Left ventricle myocardium inferior (tissue), 1 donor: ENCODE measurements around the gene SCART1. TPM values are rescaled to one million over a fixed set of nuclear protein-coding genes. Genes with fewer than 3 reads are reported as not detected.
"Not testable (repeated sequence)": the region's sequence is repeated elsewhere in the genome, so short reads cannot be mapped to it uniquely, and the experiment has no call there.

Experiments used
- DNase-seq: peaks from one replicate; pipeline ENCODE4 v3.0.0-alpha.2; 2020
- H3K27ac ChIP-seq: fragments of 200-600 bp; replicated peaks from 2 replicates; pipeline ENCODE4 v1.8.0; 2021
- H3K27me3 ChIP-seq: fragments of 200-600 bp; 2 replicates; pipeline ENCODE4 v1.8.0; 2021; ENCODE audit warnings: low read depth
- H3K36me3 ChIP-seq: fragments of 200-600 bp; 2 replicates; pipeline ENCODE4 v1.8.0; 2021
- H3K4me1 ChIP-seq: fragments of 200-600 bp; 2 replicates; pipeline ENCODE4 v1.8.0; 2021
- H3K4me3 ChIP-seq: fragments of 200-600 bp; 2 replicates; pipeline ENCODE4 v1.8.0; 2021; ENCODE audit warnings: mild to moderate bottlenecking, moderate library complexity
- H3K9me3 ChIP-seq: fragments of 200-600 bp; replicated peaks from 2 replicates; pipeline ENCODE4 v1.8.0; 2021
- intact Hi-C: fragments of 100-400 bp; cut with micrococcal nuclease; formaldehyde crosslinking; loops from one replicate; pipeline ENCODE4 v1.11.0; 2022
- total RNA-seq: library from RNA; stranded (reverse); fragmentation: NEBNext Ultra II Directional; extraction: Animal tissue kit (Norgen Biotek cat#: 25700); gene quantifications from one replicate; pipeline ENCODE4 v1.2.1, GENCODE V29; 2021
- TF ChIP-seq, protein P1 (sequence below): fragments of 200-600 bp; IDR thresholded peaks from 2 replicates; pipeline ENCODE4 v1.8.0; 2021; ENCODE audit warnings: antibody characterized with exemption, mild to moderate bottlenecking, borderline replicate concordance
- donor health status: DM: no; HTN: yes; CAD: no; lungs with severe emphysema.

The SCART1 gene
- total RNA-seq, 1 donor from 2014 or later = 0.36 TPM

- no peak overlapping the region for H3K27ac ChIP-seq
- TF ChIP-seq, protein P1, sequence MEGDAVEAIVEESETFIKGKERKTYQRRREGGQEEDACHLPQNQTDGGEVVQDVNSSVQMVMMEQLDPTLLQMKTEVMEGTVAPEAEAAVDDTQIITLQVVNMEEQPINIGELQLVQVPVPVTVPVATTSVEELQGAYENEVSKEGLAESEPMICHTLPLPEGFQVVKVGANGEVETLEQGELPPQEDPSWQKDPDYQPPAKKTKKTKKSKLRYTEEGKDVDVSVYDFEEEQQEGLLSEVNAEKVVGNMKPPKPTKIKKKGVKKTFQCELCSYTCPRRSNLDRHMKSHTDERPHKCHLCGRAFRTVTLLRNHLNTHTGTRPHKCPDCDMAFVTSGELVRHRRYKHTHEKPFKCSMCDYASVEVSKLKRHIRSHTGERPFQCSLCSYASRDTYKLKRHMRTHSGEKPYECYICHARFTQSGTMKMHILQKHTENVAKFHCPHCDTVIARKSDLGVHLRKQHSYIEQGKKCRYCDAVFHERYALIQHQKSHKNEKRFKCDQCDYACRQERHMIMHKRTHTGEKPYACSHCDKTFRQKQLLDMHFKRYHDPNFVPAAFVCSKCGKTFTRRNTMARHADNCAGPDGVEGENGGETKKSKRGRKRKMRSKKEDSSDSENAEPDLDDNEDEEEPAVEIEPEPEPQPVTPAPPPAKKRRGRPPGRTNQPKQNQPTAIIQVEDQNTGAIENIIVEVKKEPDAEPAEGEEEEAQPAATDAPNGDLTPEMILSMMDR = no peak
- DNase-seq = no peak
- peaks cover 7% of the 10 kb centered on the region for H3K4me1 ChIP-seq
- intact Hi-C loops = no loop called here
- H3K9me3 ChIP-seq = peaks cover 7% of the 10 kb centered on the region
- H3K4me3 ChIP-seq = no peak overlapping the region
- no peaks in the 10 kb centered on the region for H3K36me3 ChIP-seq
- peaks cover 4% of the 10 kb centered on the region for H3K27me3 ChIP-seq
Observed at GRCh38 chr10:133515471-133515870, 61.7 kb downstream of the SCART1 start.

DNA sequence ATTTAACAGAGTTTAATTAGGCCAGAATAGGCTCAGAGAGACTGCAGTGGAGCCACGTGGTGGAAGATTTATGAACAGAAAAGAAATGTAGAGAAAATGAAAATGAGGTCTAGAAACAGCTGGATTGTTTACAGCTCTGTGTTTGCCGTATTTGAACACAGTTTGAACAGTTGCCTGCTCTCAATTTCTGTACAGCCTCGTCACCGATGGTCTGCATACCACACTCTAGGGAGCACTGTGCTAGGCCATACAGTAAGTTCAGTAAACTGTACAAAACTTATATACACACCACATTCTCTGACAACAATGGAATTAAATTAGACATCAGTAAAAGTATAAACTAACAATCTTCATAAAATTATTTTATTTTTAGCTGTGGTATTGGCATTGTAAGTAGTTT is 62.3 kb downstream of the SCART1 start:
- Histone ChIP-seq H3K4me1 (peaks cover 9% of the 10 kb centered on the region), H3K27me3 (peaks cover 4% of the 10 kb centered on the region), H3K4me3 (no peak overlapping the region), H3K27ac (no peak overlapping the region), H3K9me3 (peaks cover 7% of the 10 kb centered on the region), H3K36me3 (no peaks in the 10 kb centered on the region)
- DNase-seq = no peak
- intact Hi-C loops = no loop called here
- TF ChIP-seq, protein P1 = no peak

- H3K4me3 ChIP-seq, H3K36me3 ChIP-seq, intact Hi-C loops, H3K27me3 ChIP-seq, DNase-seq, H3K27ac ChIP-seq, H3K4me1 ChIP-seq: not testable (repeated sequence)
- peaks cover 17% of the 10 kb centered on the region for H3K9me3 ChIP-seq
Observed at GRCh38 chr10:133518517-133518916, 64.8 kb downstream of the SCART1 start.

Other genes with a start within 250 kb of the SCART1 start
- gene UTF1, start 223.7 kb upstream of the SCART1 start, total RNA-seq = not detected
- 0.33 TPM for gene VENTX, start 216.1 kb upstream of the SCART1 start, total RNA-seq
- gene ADAM8, start 177.1 kb upstream of the SCART1 start, total RNA-seq = 1.4 TPM
- 38.9 TPM for gene TUBGCP2, start 145.1 kb upstream of the SCART1 start, total RNA-seq
- gene ZNF511, start 145.0 kb upstream of the SCART1 start, total RNA-seq = 40.5 TPM
- not detected for gene CALY, start 117.0 kb upstream of the SCART1 start, total RNA-seq
- not detected for gene PRAP1, start 106.6 kb upstream of the SCART1 start, total RNA-seq
- gene FUOM, start 95.9 kb upstream of the SCART1 start, total RNA-seq = 5.1 TPM
- 212 TPM for gene ECHS1, start 80.6 kb upstream of the SCART1 start, total RNA-seq
- 2.9 TPM for gene PAOX, start 74.7 kb upstream of the SCART1 start, total RNA-seq
- gene MTG1, start 59.8 kb upstream of the SCART1 start, total RNA-seq = 14.0 TPM
- not detected for gene SPRN, start 29.3 kb upstream of the SCART1 start, total RNA-seq
- gene CYP2E1, start 73.4 kb downstream of the SCART1 start, total RNA-seq = 1.1 TPM
- gene SYCE1, start 111.6 kb downstream of the SCART1 start, total RNA-seq = 0.44 TPM
- not detected for gene FRG2B, start 172.8 kb downstream of the SCART1 start, total RNA-seq